CD4-positive, alpha-beta memory T cell (primary cell): Measurements from ENCODE around the gene CD244. TPM values are rescaled to one million over a fixed set of nuclear protein-coding genes. Genes with fewer than 3 reads are reported as not detected.
"Not testable (repeated sequence)": the region's sequence is repeated elsewhere in the genome, so short reads cannot be mapped to it uniquely, and the experiment has no call there.

Source experiments
- CTCF ChIA-PET: fragments of 350-600 bp; sonication (Branson Sonifier 250); formaldehyde crosslinking; loops from one replicate; lab custom pipeline; 2021; ENCODE audit warnings: inconsistent platforms; ENCODE audit not compliant: partially characterized antibody; lab: Charles Lee
- POLR2A ChIA-PET: fragments of 350-600 bp; sonication (Branson Sonifier 250); formaldehyde crosslinking; loops from one replicate; lab custom pipeline; 2021; ENCODE audit not compliant: partially characterized antibody; lab: Charles Lee
- DNase-seq, 5 donors: peaks; one replicate each; pipeline versions ENCODE4 v3.0.0 to v3.0.0-alpha.2; 2020 to 2022; ENCODE audit warnings: mixed read lengths in 1 of 5
- H3K27ac ChIP-seq: one replicate; pipeline ENCODE4 v1.7.0; 2013; ENCODE audit warnings: low read depth, low read length
- H3K27me3 ChIP-seq: 2 replicates; pipeline ENCODE4 v1.7.0; 2013; ENCODE audit warnings: mild to moderate bottlenecking, low read length, moderate library complexity; ENCODE audit not compliant: insufficient read depth
- H3K36me3 ChIP-seq: 2 replicates; pipeline ENCODE4 v1.7.0; 2013; ENCODE audit warnings: mild to moderate bottlenecking, low read length, moderate library complexity; ENCODE audit not compliant: insufficient read depth
- H3K4me1 ChIP-seq: 2 replicates; pipeline ENCODE4 v1.7.0; 2013; ENCODE audit warnings: mild to moderate bottlenecking, low read length, moderate library complexity; ENCODE audit not compliant: insufficient read depth
- H3K4me3 ChIP-seq, 2 donors: one replicate each; pipeline ENCODE4 v1.7.0; 2013; ENCODE audit warnings: low read length in 2 of 2, mild to moderate bottlenecking in 1 of 2
- H3K9me3 ChIP-seq, 2 donors: one replicate each; pipeline ENCODE4 v1.7.0; 2013; ENCODE audit warnings: low read length in 2 of 2, control low read depth in 1 of 2; ENCODE audit not compliant: control insufficient read depth in 1 of 2
- H3K27ac Mint-ChIP-seq, 7 donors: one replicate each; pipeline ENCODE4 v1.8.0; 2020 to 2021; ENCODE audit warnings: mixed read lengths in 7 of 7, mild to moderate bottlenecking in 6 of 7, inconsistent platforms in 3 of 7, moderate library complexity in 3 of 7
- H3K27me3 Mint-ChIP-seq, 2 donors: one replicate each; pipeline ENCODE4 v1.8.0; 2020 to 2021; ENCODE audit warnings: mixed read lengths in 2 of 2
- H3K36me3 Mint-ChIP-seq, 2 donors: one replicate each; pipeline ENCODE4 v1.8.0; 2020 to 2021; ENCODE audit warnings: mixed read lengths in 2 of 2, inconsistent platforms in 1 of 2, mild to moderate bottlenecking in 1 of 2
- H3K4me1 Mint-ChIP-seq, 4 donors: one replicate each; pipeline ENCODE4 v1.8.0; 2020 to 2021; ENCODE audit warnings: mixed read lengths in 4 of 4, mild to moderate bottlenecking in 1 of 4
- H3K4me3 Mint-ChIP-seq, 8 donors: one replicate each; pipeline ENCODE4 v1.8.0; 2020 to 2021; ENCODE audit warnings: mixed read lengths in 8 of 8, mild to moderate bottlenecking in 7 of 8, moderate library complexity in 6 of 8, inconsistent platforms in 3 of 8
- H3K9me3 Mint-ChIP-seq, 8 donors: one replicate each; pipeline ENCODE4 v1.8.0; 2020 to 2021; ENCODE audit warnings: mixed read lengths in 8 of 8, mild to moderate bottlenecking in 5 of 8, inconsistent platforms in 3 of 8, moderate library complexity in 1 of 8
- intact Hi-C: fragments of 100-400 bp; cut with micrococcal nuclease; formaldehyde crosslinking; loops from one replicate; pipeline ENCODE4 v1.15.1; 2023
- polyA plus RNA-seq, 2 donors: library from polyadenylated mRNA; unstranded; fragments of 300-500 nt; fragmentation: Illumina TruSeq; gene quantifications; one replicate each; pipeline ENCODE4 v1.2.3, GENCODE V29; 2021
- total RNA-seq, 2 experiments: library from RNA; stranded (reverse); gene quantifications; one replicate each; pipeline ENCODE4 v1.2.3, GENCODE V29; 2021

CD244 gene
- total and polyA plus RNA-seq, 4 experiments from 2014 or later: 0.93 to 0.95 TPM; not detected in 2

- ChIA-PET POLR2A (no interaction called here), CTCF (interaction anchor here (0.6 to 12.0 kb wide), 2 partner anchors 51 to 66 kb away, joined by 3 to 184 read pairs; no protein-coding TSS in a partner anchor)
- Mint-ChIP-seq H3K27me3 (peaks cover 4 to 10% of the 10 kb centered on the region in 2 donors), H3K4me3 (no peak overlapping the region), H3K36me3 (no peaks in the 10 kb centered on the region), H3K4me1 (peaks cover 0 to 1% (median 0%) of the 10 kb centered on the region in 4 donors), H3K9me3 (no peaks in the 10 kb centered on the region), H3K27ac (no peak overlapping the region)
- no peak overlapping the region for H3K27ac ChIP-seq
- no peaks in the 10 kb centered on the region for H3K4me1 ChIP-seq
- H3K36me3 ChIP-seq: no peaks in the 10 kb centered on the region
- DNase-seq: no peak
- no peak overlapping the region for H3K4me3 ChIP-seq
- no peaks in the 10 kb centered on the region for H3K9me3 ChIP-seq
- intact Hi-C loops: no loop called here
- H3K27me3 ChIP-seq: no peaks in the 10 kb centered on the region
These were observed 24.4 kb upstream of the CD244 start for GRCh38 chr1:160887071-160887470.

GRCh38 chr1:160885042-160885441 lies 22.4 kb upstream of the CD244 start, which contains the start of gene ITLN1:
Gene ITLN1, minus strand, starts transcription at chr1:160885180. Its CDS starts 303 bp downstream, at chr1:160884877.
- POLR2A ChIA-PET: interaction anchor here (1.6 kb wide), 1 partner anchor 48 kb away, joined by 3 read pairs; no protein-coding TSS in a partner anchor
- Histone ChIP-seq H3K9me3 (no peaks in the 10 kb centered on the region), H3K27me3 (no peaks in the 10 kb centered on the region), H3K4me1 (no peaks in the 10 kb centered on the region), H3K27ac (no peak within 1 kb of the TSS), H3K36me3 (no peaks in the 10 kb centered on the region), H3K4me3 (no peak within 1 kb of the TSS)
- DNase-seq: no peak
- CTCF ChIA-PET: interaction anchor here (0.9 to 12.0 kb wide), 4 partner anchors 23 to 112 kb away, joined by 3 to 184 read pairs (median 3); partner anchors contain the start of gene CD244
- no peaks in the 10 kb centered on the region for H3K9me3 Mint-ChIP-seq
- H3K4me3 Mint-ChIP-seq: no peak within 1 kb of the TSS
- no peak within 1 kb of the TSS for H3K27ac Mint-ChIP-seq
- no peaks in the 10 kb centered on the region for H3K36me3 Mint-ChIP-seq
- intact Hi-C loops: no loop called here
- peaks cover 0 to 1% (median 0%) of the 10 kb centered on the region in 4 donors for H3K4me1 Mint-ChIP-seq
- peaks cover 1 to 2% of the 10 kb centered on the region in 2 donors for H3K27me3 Mint-ChIP-seq

GRCh38 chr1:160884579-160884978 lies 21.9 kb upstream of the CD244 start:
- no peaks in the 10 kb centered on the region for H3K36me3 Mint-ChIP-seq
- intact Hi-C loops: no loop called here
- peaks cover under 1 to 1% of the 10 kb centered on the region in 2 donors for H3K27me3 Mint-ChIP-seq
- H3K9me3 Mint-ChIP-seq: no peaks in the 10 kb centered on the region
- no peaks in the 10 kb centered on the region for H3K4me1 ChIP-seq
- H3K4me3 Mint-ChIP-seq: no peak overlapping the region
- DNase-seq: peak in 1 of 5 donors; percentile 39
- H3K27me3 ChIP-seq: no peaks in the 10 kb centered on the region
- H3K4me3 ChIP-seq: no peak overlapping the region
- ChIA-PET POLR2A (interaction anchor here (1.6 kb wide), 1 partner anchor 48 kb away, joined by 3 read pairs; no protein-coding TSS in a partner anchor), CTCF (interaction anchor here (0.9 to 12.0 kb wide), 3 partner anchors 22 to 107 kb away, joined by 3 to 184 read pairs (median 3); partner anchors contain the start of gene CD244)
- H3K36me3 ChIP-seq: no peaks in the 10 kb centered on the region
- H3K27ac Mint-ChIP-seq: no peak overlapping the region
- peaks cover 0 to 1% (median 0%) of the 10 kb centered on the region in 4 donors for H3K4me1 Mint-ChIP-seq
- H3K27ac ChIP-seq: no peak overlapping the region
- no peaks in the 10 kb centered on the region for H3K9me3 ChIP-seq

GRCh38 chr1:160883581-160884513 lies 21.2 kb upstream of the CD244 start:
- Mint-ChIP-seq H3K4me3 (no peak overlapping the region), H3K9me3 (no peaks in the 10 kb centered on the region), H3K27ac (peak overlapping the region in 1 of 7 donors; percentile 47), H3K36me3 (no peaks in the 10 kb centered on the region), H3K27me3 (peaks cover 0 to 1% of the 10 kb centered on the region in 2 donors), H3K4me1 (peaks cover 0 to 6% (median 2%) of the 10 kb centered on the region in 4 donors)
- no peak for DNase-seq
- CTCF ChIA-PET: interaction anchor here (1.6 to 12.0 kb wide), 3 partner anchors 47 to 68 kb away, joined by 3 to 184 read pairs (median 7); no protein-coding TSS in a partner anchor
- Histone ChIP-seq H3K9me3 (no peaks in the 10 kb centered on the region), H3K4me3 (no peak overlapping the region), H3K36me3 (no peaks in the 10 kb centered on the region), H3K27me3 (no peaks in the 10 kb centered on the region), H3K4me1 (no peaks in the 10 kb centered on the region), H3K27ac (no peak overlapping the region)
- POLR2A ChIA-PET: interaction anchor here (1.6 kb wide), 1 partner anchor 47 kb away, joined by 3 read pairs; no protein-coding TSS in a partner anchor
- intact Hi-C loops: no loop called here

- Mint-ChIP-seq H3K36me3 (no peaks in the 10 kb centered on the region), H3K27me3 (peaks cover 0 to under 1% of the 10 kb centered on the region in 2 donors), H3K4me3 (no peak overlapping the region), H3K4me1 (peaks cover 0 to 10% (median 2%) of the 10 kb centered on the region in 4 donors), H3K9me3 (no peaks in the 10 kb centered on the region), H3K27ac (peak overlapping the region in 1 of 7 donors; percentile 60)
- intact Hi-C loops: no loop called here
- Histone ChIP-seq H3K4me3 (no peak overlapping the region), H3K9me3 (no peaks in the 10 kb centered on the region), H3K36me3 (no peaks in the 10 kb centered on the region), H3K27ac (no peak overlapping the region), H3K27me3 (no peaks in the 10 kb centered on the region), H3K4me1 (no peaks in the 10 kb centered on the region)
- ChIA-PET CTCF (interaction anchor here (1.6 to 12.0 kb wide), 3 partner anchors 46 to 70 kb away, joined by 3 to 184 read pairs (median 7); no protein-coding TSS in a partner anchor), POLR2A (no interaction called here)
- DNase-seq: no peak
These were observed 19.9 kb upstream of the CD244 start for GRCh38 chr1:160882582-160882981.

GRCh38 chr1:160881264-160881663 lies 18.6 kb upstream of the CD244 start:
- H3K4me3 Mint-ChIP-seq, H3K9me3 Mint-ChIP-seq, DNase-seq, H3K4me3 ChIP-seq, H3K27me3 Mint-ChIP-seq, H3K27ac Mint-ChIP-seq, intact Hi-C loops, H3K9me3 ChIP-seq, H3K27ac ChIP-seq, POLR2A ChIA-PET, H3K36me3 Mint-ChIP-seq, H3K36me3 ChIP-seq, H3K27me3 ChIP-seq, H3K4me1 ChIP-seq: not testable (repeated sequence)
- CTCF ChIA-PET: interaction anchor here (0.7 to 12.0 kb wide), 2 partner anchors 45 to 429 kb away, joined by 3 to 184 read pairs; no protein-coding TSS in a partner anchor
- peaks cover 6 to 22% (median 6%) of the 10 kb centered on the region in 4 donors for H3K4me1 Mint-ChIP-seq
